CD4-positive, CD25-positive, alpha-beta regulatory T cell (primary cell): ENCODE data around the gene PCDH15. TPM values are rescaled to one million over a fixed set of nuclear protein-coding genes. Genes with fewer than 3 reads are reported as not detected.

Experiments
- ATAC-seq, 2 donors: fragments of 150-1000 bp; cut with Tn5 transposase; one replicate each; pipeline ENCODE4 v1.10.0; 2021; ENCODE audit warnings: low read depth in 2 of 2, moderate number of reproducible peaks in 2 of 2, moderate library complexity in 1 of 2
- DNase-seq, 3 donors: peaks; one replicate each; pipeline versions ENCODE4 v3.0.0 to v3.0.0-alpha.2; 2012 to 2022; ENCODE audit warnings: mixed read lengths in 1 of 3
- H3K27ac ChIP-seq: one replicate; pipeline ENCODE4 v1.7.0; 2013; ENCODE audit warnings: mild to moderate bottlenecking, low read length; ENCODE audit not compliant: insufficient read depth, poor library complexity, severe bottlenecking
- H3K27me3 ChIP-seq: one replicate; pipeline ENCODE4 v1.7.0; 2013; ENCODE audit warnings: low read length; ENCODE audit not compliant: control insufficient read depth, insufficient read depth
- H3K36me3 ChIP-seq: one replicate; pipeline ENCODE4 v1.7.0; 2013; ENCODE audit warnings: mild to moderate bottlenecking, low read length, moderate library complexity; ENCODE audit not compliant: control insufficient read depth, insufficient read depth
- H3K4me1 ChIP-seq: 2 replicates; pipeline ENCODE4 v1.7.0; 2013; ENCODE audit warnings: mild to moderate bottlenecking, low read length; ENCODE audit not compliant: insufficient read depth, control insufficient read depth, poor library complexity, severe bottlenecking
- H3K4me3 ChIP-seq: one replicate; pipeline ENCODE4 v1.7.0; 2013; ENCODE audit warnings: low read depth, mild to moderate bottlenecking, low read length, moderate library complexity
- H3K9me3 ChIP-seq, 2 experiments: 1 replicate in 1 of 2; 2 replicates in 1 of 2; pipeline ENCODE4 v1.7.0; 2013; ENCODE audit warnings: low read length in 2 of 2, mild to moderate bottlenecking in 1 of 2, moderate library complexity in 1 of 2; ENCODE audit not compliant: control insufficient read depth in 2 of 2
- H3K27ac Mint-ChIP-seq, 3 donors: one replicate each; pipeline ENCODE4 v1.8.0; 2020 to 2022; ENCODE audit warnings: mild to moderate bottlenecking in 3 of 3, mixed read lengths in 3 of 3, moderate library complexity in 2 of 3
- H3K27me3 Mint-ChIP-seq: one replicate; pipeline ENCODE4 v1.8.0; 2022; ENCODE audit warnings: mild to moderate bottlenecking, mixed read lengths
- H3K36me3 Mint-ChIP-seq: one replicate; pipeline ENCODE4 v1.8.0; 2020; ENCODE audit warnings: mixed read lengths
- H3K4me1 Mint-ChIP-seq, 4 donors: one replicate each; pipeline ENCODE4 v1.8.0; 2020 to 2022; ENCODE audit warnings: mixed read lengths in 4 of 4, mild to moderate bottlenecking in 1 of 4
- H3K4me3 Mint-ChIP-seq, 4 donors: one replicate each; pipeline ENCODE4 v1.8.0; 2020 to 2022; ENCODE audit warnings: mild to moderate bottlenecking in 4 of 4, mixed read lengths in 4 of 4, moderate library complexity in 3 of 4
- H3K9me3 Mint-ChIP-seq, 7 donors: one replicate each; pipeline ENCODE4 v1.8.0; 2020 to 2022; ENCODE audit warnings: mixed read lengths in 7 of 7, mild to moderate bottlenecking in 3 of 7, moderate library complexity in 2 of 7
- polyA plus RNA-seq, 4 donors: library from polyadenylated mRNA; unstranded; fragments of 300-500 nt; fragmentation: Illumina TruSeq; gene quantifications; one replicate each; pipeline ENCODE4 v1.2.3, GENCODE V29; 2021
- total RNA-seq: library from RNA; stranded (reverse); gene quantifications from one replicate; pipeline ENCODE4 v1.2.3, GENCODE V29; 2022

PCDH15 gene
- total and polyA plus RNA-seq, 5 donors from 2014 or later: not detected

GRCh38 chr10:54314430-54314829 is 486.6 kb downstream of the PCDH15 start:
- H3K4me3 ChIP-seq: no peak overlapping the region
- ATAC-seq: no peak
- H3K27me3 Mint-ChIP-seq: no peaks in the 10 kb centered on the region

GRCh38 chr10:54284526-54285193 is 516.4 kb downstream of the PCDH15 start:
- H3K27me3 Mint-ChIP-seq: no peaks in the 10 kb centered on the region
- H3K9me3 Mint-ChIP-seq: peaks cover 0 to 21% (median 7%) of the 10 kb centered on the region in 7 donors
- Histone ChIP-seq H3K27me3 (no peaks in the 10 kb centered on the region), H3K4me3 (no peak overlapping the region), H3K27ac (no peak overlapping the region), H3K9me3 (peaks cover 0 to 11% of the 10 kb centered on the region in 2 experiments), H3K36me3 (no peaks in the 10 kb centered on the region), H3K4me1 (no peaks in the 10 kb centered on the region)
- no peak for DNase-seq
- ATAC-seq: no peak
- no peak overlapping the region for H3K4me3 Mint-ChIP-seq
- H3K4me1 Mint-ChIP-seq: no peaks in the 10 kb centered on the region
- no peaks in the 10 kb centered on the region for H3K36me3 Mint-ChIP-seq
- no peak overlapping the region for H3K27ac Mint-ChIP-seq

More at GRCh38 chr10:54314430-54314829, 486.6 kb downstream of the PCDH15 start:
- Mint-ChIP-seq H3K4me3 (no peak overlapping the region), H3K4me1 (no peaks in the 10 kb centered on the region), H3K9me3 (peaks cover 0 to 19% (median 6%) of the 10 kb centered on the region in 7 donors), H3K27ac (no peak overlapping the region), H3K36me3 (no peaks in the 10 kb centered on the region)
- H3K27ac ChIP-seq: no peak overlapping the region
- H3K36me3 ChIP-seq: no peaks in the 10 kb centered on the region
- H3K4me1 ChIP-seq: no peaks in the 10 kb centered on the region
- no peaks in the 10 kb centered on the region for H3K27me3 ChIP-seq
- DNase-seq: no peak
- peaks cover 4 to 7% of the 10 kb centered on the region in 2 experiments for H3K9me3 ChIP-seq

GRCh38 chr10:54282012-54282411 is 519.0 kb downstream of the PCDH15 start:
- no peak for DNase-seq
- Mint-ChIP-seq H3K4me1 (no peaks in the 10 kb centered on the region), H3K4me3 (no peak overlapping the region), H3K9me3 (peaks cover 2 to 25% (median 6%) of the 10 kb centered on the region in 7 donors), H3K27ac (peak overlapping the region in 1 of 3 donors; percentile 32), H3K36me3 (no peaks in the 10 kb centered on the region), H3K27me3 (no peaks in the 10 kb centered on the region)
- no peaks in the 10 kb centered on the region for H3K4me1 ChIP-seq
- H3K36me3 ChIP-seq: no peaks in the 10 kb centered on the region
- H3K9me3 ChIP-seq: peaks cover 0 to 5% of the 10 kb centered on the region in 2 experiments
- H3K4me3 ChIP-seq: no peak overlapping the region
- no peak overlapping the region for H3K27ac ChIP-seq
- ATAC-seq: no peak
- no peaks in the 10 kb centered on the region for H3K27me3 ChIP-seq

GRCh38 chr10:54266395-54266794 is 534.6 kb downstream of the PCDH15 start:
- no peak overlapping the region for H3K27ac Mint-ChIP-seq
- Histone ChIP-seq H3K36me3 (no peaks in the 10 kb centered on the region), H3K27ac (no peak overlapping the region), H3K4me1 (no peaks in the 10 kb centered on the region), H3K4me3 (no peak overlapping the region), H3K27me3 (no peaks in the 10 kb centered on the region), H3K9me3 (peaks cover 0 to 2% of the 10 kb centered on the region in 2 experiments)
- H3K36me3 Mint-ChIP-seq: no peaks in the 10 kb centered on the region
- H3K9me3 Mint-ChIP-seq: peaks cover 2 to 27% (median 9%) of the 10 kb centered on the region in 7 donors
- H3K4me3 Mint-ChIP-seq: no peak overlapping the region
- ATAC-seq (no peak), DNase-seq (no peak)
- no peaks in the 10 kb centered on the region for H3K27me3 Mint-ChIP-seq
- H3K4me1 Mint-ChIP-seq: no peaks in the 10 kb centered on the region

GRCh38 chr10:54262726-54263125 is 538.3 kb downstream of the PCDH15 start:
- no peaks in the 10 kb centered on the region for H3K27me3 Mint-ChIP-seq
- H3K36me3 Mint-ChIP-seq: no peaks in the 10 kb centered on the region

DNA sequence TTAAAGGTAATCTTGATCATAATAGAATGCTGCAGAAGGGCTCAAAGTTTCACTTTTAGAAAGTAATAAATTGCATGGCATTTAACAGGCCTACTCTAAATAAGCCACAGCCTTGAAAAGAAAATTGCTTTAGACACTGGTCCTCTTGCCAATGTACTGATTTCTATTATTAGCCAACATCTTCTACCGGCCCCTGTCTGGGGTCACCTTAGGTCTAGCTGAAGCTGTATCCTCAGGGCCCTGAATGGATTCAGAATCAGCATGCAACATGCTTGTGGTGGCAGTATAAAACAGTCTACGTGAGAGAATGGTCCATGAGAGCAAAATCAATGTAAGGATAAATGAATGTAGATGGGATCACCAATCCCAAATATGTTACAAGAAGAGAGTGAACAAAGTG is 541.9 kb downstream of the PCDH15 start:
- Mint-ChIP-seq H3K36me3 (no peaks in the 10 kb centered on the region), H3K27me3 (no peaks in the 10 kb centered on the region), H3K27ac (no peak overlapping the region), H3K4me3 (no peak overlapping the region), H3K9me3 (peaks cover under 1 to 21% (median 7%) of the 10 kb centered on the region in 7 donors), H3K4me1 (no peaks in the 10 kb centered on the region)
- Histone ChIP-seq H3K36me3 (no peaks in the 10 kb centered on the region), H3K27me3 (no peaks in the 10 kb centered on the region), H3K4me1 (no peaks in the 10 kb centered on the region), H3K9me3 (peaks cover 3 to 4% of the 10 kb centered on the region in 2 experiments), H3K27ac (no peak overlapping the region), H3K4me3 (no peak overlapping the region)
- DNase-seq (no peak), ATAC-seq (no peak)

More at GRCh38 chr10:54262726-54263125, 538.3 kb downstream of the PCDH15 start:
- Histone ChIP-seq H3K9me3 (peaks cover 0 to 2% of the 10 kb centered on the region in 2 experiments), H3K27ac (no peak overlapping the region), H3K27me3 (no peaks in the 10 kb centered on the region), H3K36me3 (no peaks in the 10 kb centered on the region), H3K4me1 (no peaks in the 10 kb centered on the region), H3K4me3 (no peak overlapping the region)
- Mint-ChIP-seq H3K4me3 (no peak overlapping the region), H3K4me1 (no peaks in the 10 kb centered on the region), H3K9me3 (peaks cover 2 to 17% (median 8%) of the 10 kb centered on the region in 7 donors), H3K27ac (no peak overlapping the region)
- ATAC-seq: no peak
- DNase-seq: no peak

DNA sequence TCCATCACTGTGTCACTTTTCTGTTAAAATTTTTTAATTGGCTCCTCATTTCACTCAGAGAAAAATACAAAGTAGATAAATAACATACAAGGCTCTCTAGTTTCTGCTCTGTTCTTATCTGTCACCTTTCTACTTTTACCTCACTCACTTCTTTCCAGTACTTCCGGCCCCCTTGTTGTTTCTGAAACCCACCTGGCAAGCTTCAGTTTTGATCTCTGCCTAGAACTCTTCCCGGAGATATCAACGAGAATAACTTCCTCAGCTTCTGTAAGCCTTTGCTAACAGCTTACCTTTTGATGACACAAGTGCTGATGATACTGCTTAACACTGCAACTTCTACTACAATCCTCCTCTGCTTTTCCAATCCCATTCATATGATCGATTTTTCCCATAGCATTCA is 566.2 kb downstream of the PCDH15 start:
- no peaks in the 10 kb centered on the region for H3K36me3 Mint-ChIP-seq
- H3K4me3 ChIP-seq: no peak overlapping the region
- no peak overlapping the region for H3K27ac Mint-ChIP-seq
- no peaks in the 10 kb centered on the region for H3K27me3 Mint-ChIP-seq
- H3K27me3 ChIP-seq: no peaks in the 10 kb centered on the region
- DNase-seq (no peak), ATAC-seq (no peak)
- no peaks in the 10 kb centered on the region for H3K4me1 Mint-ChIP-seq
- H3K9me3 Mint-ChIP-seq: peaks cover 3 to 18% (median 12%) of the 10 kb centered on the region in 7 donors
- no peaks in the 10 kb centered on the region for H3K4me1 ChIP-seq
- H3K4me3 Mint-ChIP-seq: no peak overlapping the region
- H3K27ac ChIP-seq: no peak overlapping the region
- no peaks in the 10 kb centered on the region for H3K36me3 ChIP-seq
- peaks cover 0 to 13% of the 10 kb centered on the region in 2 experiments for H3K9me3 ChIP-seq

GRCh38 chr10:54203401-54203800 is 597.6 kb downstream of the PCDH15 start:
- no peak for DNase-seq
- no peak overlapping the region for H3K27ac ChIP-seq
- H3K9me3 Mint-ChIP-seq: peaks cover 7 to 11% (median 9%) of the 10 kb centered on the region in 7 donors
- H3K36me3 Mint-ChIP-seq: no peaks in the 10 kb centered on the region
- no peaks in the 10 kb centered on the region for H3K27me3 Mint-ChIP-seq
- H3K27ac Mint-ChIP-seq: no peak overlapping the region
- no peak overlapping the region for H3K4me3 Mint-ChIP-seq
- ATAC-seq: no peak
- no peaks in the 10 kb centered on the region for H3K4me1 Mint-ChIP-seq
- no peaks in the 10 kb centered on the region for H3K27me3 ChIP-seq
- no peak overlapping the region for H3K4me3 ChIP-seq
- H3K9me3 ChIP-seq: peaks cover 0 to 5% of the 10 kb centered on the region in 2 experiments
- H3K36me3 ChIP-seq: no peaks in the 10 kb centered on the region
- no peaks in the 10 kb centered on the region for H3K4me1 ChIP-seq
